K562 (cell line): ENCODE measurements around the gene ATG4D. TPM values are rescaled to one million over a fixed set of nuclear protein-coding genes. Genes with fewer than 3 reads are reported as not detected.

Experiments
- ARID2 ChIP-seq: fragments of 450-650 bp; IDR thresholded peaks from 2 replicates; pipeline ENCODE4 v1.6.1; 2017; ENCODE audit warnings: antibody characterized with exemption, mild to moderate bottlenecking
- BRD4 ChIP-seq: fragments of 200-600 bp; sonication (generic); IDR thresholded peaks from 2 replicates; pipeline ENCODE4 v1.6.1; 2017; ENCODE audit warnings: inconsistent platforms
- MAFF ChIP-seq: IDR thresholded peaks from 2 replicates; pipeline ENCODE4 v1.6.1; 2012; ENCODE audit warnings: low read length, improper control_type of control experiment
- NFYB ChIP-seq: IDR thresholded peaks from 2 replicates; pipeline ENCODE4 v1.6.1; 2011; ENCODE audit warnings: mild to moderate bottlenecking, moderate library complexity; ENCODE audit not compliant: insufficient read length; ENCODE audit errors: extremely low read depth
- RAD51 ChIP-seq: fragments of 450-650 bp; IDR thresholded peaks from 2 replicates; pipeline ENCODE4 v1.7.1; 2016; ENCODE audit warnings: low read depth, mild to moderate bottlenecking, borderline replicate concordance
- RB1 ChIP-seq: fragments of 450-650 bp; IDR thresholded peaks from 2 replicates; pipeline ENCODE4 v1.6.1; 2017; ENCODE audit warnings: low read depth, mild to moderate bottlenecking
- RBM25 ChIP-seq: fragments of 200-400 bp; formaldehyde crosslinking; IDR thresholded peaks from 2 replicates; pipeline ENCODE4 v1.6.1; 2018; ENCODE audit warnings: low read length, low read depth, moderate library complexity; ENCODE audit not compliant: severe bottlenecking
- TEAD1 ChIP-seq, 2 experiments: fragments of 450-650 bp in 1 of 2; sonication (generic) in 1 of 2; formaldehyde crosslinking; IDR thresholded peaks; 2 replicates each; pipeline versions ENCODE4 v1.4.0 to v1.8.0; 2020 to 2022; ENCODE audit warnings: mild to moderate bottlenecking in 2 of 2, missing genetic modification reagents in 1 of 2
- TEAD2 ChIP-seq: fragments of 450-650 bp; IDR thresholded peaks from 2 replicates; pipeline ENCODE4 v1.6.1; 2016; ENCODE audit warnings: missing genetic modification characterization, control low read depth, missing compliant biosample characterization
- USF2 ChIP-seq: sonication (generic); formaldehyde crosslinking; IDR thresholded peaks from 2 replicates; pipeline ENCODE4 v1.5.0; 2020; ENCODE audit warnings: missing genetic modification reagents
- ZBTB33 ChIP-seq: sonication (generic); formaldehyde crosslinking; IDR thresholded peaks from 2 replicates; pipeline ENCODE4 v1.8.1; 2023; ENCODE audit warnings: mild to moderate bottlenecking, missing genetic modification reagents
- ZBTB40 ChIP-seq, 2 experiments: fragments of 450-650 bp in 1 of 2; sonication (generic) in 1 of 2; formaldehyde crosslinking in 1 of 2; IDR thresholded peaks; 2 replicates each; pipeline versions ENCODE4 v1.7.1 to v1.9.0; 2016 to 2022; ENCODE audit warnings: inconsistent platforms in 1 of 2, mild to moderate bottlenecking in 1 of 2, missing genetic modification reagents in 1 of 2
- ZNF584 ChIP-seq: fragments of 200-800 bp; sonication (Bioruptor generic); IDR thresholded peaks from 2 replicates; pipeline ENCODE4 v1.6.1; 2016; ENCODE audit warnings: low read depth, mild to moderate bottlenecking, missing genetic modification characterization, missing compliant biosample characterization
- ZNF639 ChIP-seq, 2 experiments: fragments of 200-800 bp in 1 of 2; sonication (Bioruptor generic) in 1 of 2; sonication (generic) in 1 of 2; formaldehyde crosslinking in 1 of 2; IDR thresholded peaks in 1 of 2; conservative IDR thresholded peaks in 1 of 2; 2 replicates each; pipeline versions ENCODE4 v1.5.0 to v1.6.1; 2016 to 2020; ENCODE audit warnings: missing compliant biosample characterization in 1 of 2, missing genetic modification characterization in 1 of 2, missing genetic modification reagents in 1 of 2
- polyA plus RNA-seq, 8 experiments: library from polyadenylated mRNA; depleted of rRNA in 4 of 8; stranded (reverse) in 5 of 8; unstranded in 3 of 8; fragments of >200 nt; fragmentation: Nextera tagmentation in 2 of 8; fragmentation: Illumina TruSeq in 1 of 8; extraction: Ambion mirVana in 2 of 8; extraction: Trizol in 1 of 8; gene quantifications; 2 replicates each; pipeline versions ENCODE4 v1.2.1 to v1.2.3, GENCODE V29; 2011 to 2014; ENCODE audit warnings: inconsistent platforms in 1 of 8, missing spikeins in 1 of 8
- total RNA-seq, 7 experiments: library from RNA; depleted of rRNA in 6 of 7; stranded (reverse); fragments of >200 nt in 6 of 7; fragmentation: Illumina TruSeq in 2 of 7; extraction: Trizol in 2 of 7; gene quantifications; 2 replicates each; pipeline versions ENCODE4 v1.2.1 to v1.2.3, GENCODE V29; 2011 to 2021; ENCODE audit warnings: low replicate concordance in 1 of 7

Gene ATG4D
- total and polyA plus RNA-seq, 9 of the 15 experiments (the other 6 are each of a cell fraction or from before 2014, with no cell fraction given): 0.51 to 66.1 (median 22.9) TPM

GRCh38 chr19:10552510-10553053 is 8.9 kb downstream of the ATG4D start (continued):
- TF ChIP-seq ZNF639 (CRISPR knock-in tag; conservative IDR thresholded peaks at IDR 0.05 in 1 of 2, IDR thresholded peaks at IDR 0.05 in 1 of 2): no peak
- no peak for TF ChIP-seq TEAD2 (tag)
- peak; percentile 92 for TF ChIP-seq USF2
- TF ChIP-seq TEAD1 (CRISPR knock-in tag; IDR thresholded peaks at IDR 0.05): no peak
- no peak for TF ChIP-seq BRD4
- TF ChIP-seq RBM25: peak; percentile 72
- peak; percentile 81 for TF ChIP-seq ZBTB33
- peak; percentile 96 for TF ChIP-seq NFYB
- no peak for TF ChIP-seq ARID2
- no peak for TF ChIP-seq MAFF
- TF ChIP-seq ZBTB40 (IDR thresholded peaks at IDR 0.05): no peak
- no peak for TF ChIP-seq ZBTB40 (CRISPR knock-in tag; IDR thresholded peaks at IDR 0.05)
- TF ChIP-seq ZNF584 (CRISPR knock-in tag): no peak
- no peak for TF ChIP-seq RB1
- TF ChIP-seq RAD51: peak; percentile 86
